ENCODE data around the gene TSPOAP1. TPM values are rescaled to one million over a fixed set of nuclear protein-coding genes. Genes with fewer than 3 reads are reported as not detected.

TSPOAP1 gene
- polyA plus RNA-seq, 3 donors from 2014 or later = 7.1 to 32.1 (median 8.4) TPM

- Mint-ChIP-seq H3K27me3 (ENCODE audit: low read depth in 3 of 3) (peaks cover 0 to 10% (median 5%) of the 10 kb centered on the region in 3 donors), H3K36me3 (no peaks in the 10 kb centered on the region), H3K9me3 (no peaks in the 10 kb centered on the region), H3K4me1 (peaks cover under 1 to 4% of the 10 kb centered on the region in 2 donors), H3K27ac (no peak overlapping the region), H3K4me3 (no peak overlapping the region)
- no peak for DNase-seq
Observed at GRCh38 chr17:58254803-58255202, 73.8 kb downstream of the TSPOAP1 start.

- Mint-ChIP-seq H3K36me3 (no peaks in the 10 kb centered on the region), H3K4me1 (peaks cover 12% of the 10 kb centered on the region in 2 donors), H3K9me3 (no peaks in the 10 kb centered on the region), H3K27ac (no peak overlapping the region), H3K4me3 (no peak overlapping the region), H3K27me3 (ENCODE audit: low read depth in 3 of 3) (peaks cover 5 to 6% (median 5%) of the 10 kb centered on the region in 3 donors)
- no peak for DNase-seq
Observed at GRCh38 chr17:58253082-58253481, 75.5 kb downstream of the TSPOAP1 start.

- no peak overlapping the region for H3K27ac Mint-ChIP-seq
- no peaks in the 10 kb centered on the region for H3K36me3 Mint-ChIP-seq
- no peak for DNase-seq
- no peaks in the 10 kb centered on the region for H3K9me3 Mint-ChIP-seq
- H3K4me3 Mint-ChIP-seq = no peak overlapping the region
- peaks cover 5% of the 10 kb centered on the region in 3 donors for H3K27me3 Mint-ChIP-seq (ENCODE audit: low read depth in 3 of 3)
- H3K4me1 Mint-ChIP-seq = peaks cover 20 to 21% of the 10 kb centered on the region in 2 donors
Observed at GRCh38 chr17:58252141-58252540, 76.5 kb downstream of the TSPOAP1 start.

Other genes with a start within 250 kb of the TSPOAP1 start
- 1 to 10 TPM in 1 of 3 donors, under 1 TPM in 2; 0.53 to 1.1 (median 0.90) TPM for gene DYNLL2, start 245.4 kb downstream of the TSPOAP1 start, polyA plus RNA-seq
- gene OR4D1, start 180.4 kb downstream of the TSPOAP1 start, polyA plus RNA-seq = 1 to 10 TPM; 1.4 to 2.3 (median 1.4) TPM
- under 1 TPM in 1 of 3 donors, not detected in 2; 0.11 TPM for gene OR4D2, start 161.8 kb downstream of the TSPOAP1 start, polyA plus RNA-seq
- not detected for gene EPX, start 136.1 kb downstream of the TSPOAP1 start, polyA plus RNA-seq
- 1 to 10 TPM; 1.6 to 7.9 (median 6.4) TPM for gene MKS1, start 109.5 kb downstream of the TSPOAP1 start, polyA plus RNA-seq
- gene LPO, start 90.2 kb downstream of the TSPOAP1 start, polyA plus RNA-seq = under 1 TPM in 2 of 3 donors, not detected in 1; 0.09 to 0.22 TPM
- gene MPO, start 47.9 kb downstream of the TSPOAP1 start, polyA plus RNA-seq = not detected
- gene SUPT4H1, start 23.4 kb upstream of the TSPOAP1 start, polyA plus RNA-seq = 100 to 1,000 TPM; 133 to 170 (median 136) TPM
- gene RNF43, start 88.7 kb upstream of the TSPOAP1 start, polyA plus RNA-seq = 1 to 10 TPM in 2 of 3 donors, under 1 TPM in 1; 0.58 to 2.1 (median 1.3) TPM
- gene HSF5, start 159.6 kb upstream of the TSPOAP1 start, polyA plus RNA-seq = under 1 TPM in 1 of 3 donors, not detected in 2; 0.16 TPM
- 10 to 100 TPM in 2 of 3 donors, 1 to 10 TPM in 1; 9.3 to 24.2 (median 20.5) TPM for gene MTMR4, start 185.8 kb upstream of the TSPOAP1 start, polyA plus RNA-seq

All from immature natural killer cell (primary cell).